GM12878 (cell line): Measurements from ENCODE around the gene ZNF41. TPM values are rescaled to one million over a fixed set of nuclear protein-coding genes. Genes with fewer than 3 reads are reported as not detected.
A peak's percentile ranks its signal among the peaks of the same experiment; 100 is the strongest.

Experiments used
- ATAC-seq: fragments of 200-7000 bp; cut with Tn5 transposase; 3 replicates; pipeline ENCODE4 v1.9.1; 2020; ENCODE audit warnings: mild to moderate bottlenecking, moderate library complexity
- BruUV-seq: library from RNA; stranded (reverse); fragments of 400-500 nt; replicated peaks from 2 replicates; lab custom pipeline; 2021; lab: Mats Ljungman, UMichigan
- CTCF ChIA-PET: fragments of 300-600 bp; sonication (Branson Sonifier 250); formaldehyde crosslinking; extraction: SDS; loops from one replicate; lab custom pipeline; 2021; ENCODE audit warnings: inconsistent platforms; lab: Yijun Ruan, JAX
- POLR2A ChIA-PET: fragments of 350-600 bp; formaldehyde crosslinking; extraction: SDS; loops from one replicate; lab custom pipeline; 2021; ENCODE audit warnings: inconsistent platforms; lab: Charles Lee
- RAD21 ChIA-PET: fragments of 300-600 bp; sonication (Branson Sonifier 250); formaldehyde crosslinking; loops from one replicate; lab custom pipeline; 2023; ENCODE audit warnings: antibody characterized with exemption; ENCODE audit not compliant: unreplicated experiment; lab: Charles Lee
- SMC1A ChIA-PET: fragments of 300-600 bp; sonication (Branson Sonifier 250); formaldehyde crosslinking; loops from one replicate; lab custom pipeline; 2023; ENCODE audit not compliant: unreplicated experiment, uncharacterized antibody; lab: Charles Lee
- DNase-seq: peaks from one replicate; pipeline ENCODE4 v3.0.0-alpha.2; 2011; ENCODE audit warnings: low read depth, low spot score
- FAIRE-seq: peaks from 3 replicates; lab custom pipeline; 2011; peaks lifted over from hg19 to GRCh38; lab: Jason Lieb, UNC
- H2AFZ ChIP-seq: 2 replicates; pipeline ENCODE4 v1.6.0; 2011; ENCODE audit warnings: low read depth, low read length, control low read depth; ENCODE audit not compliant: control insufficient read depth
- H3K27ac ChIP-seq: 2 replicates; pipeline ENCODE4 v1.5.1; 2011; ENCODE audit warnings: control low read depth; ENCODE audit not compliant: control insufficient read depth, insufficient read depth
- H3K27me3 ChIP-seq, 2 experiments: replicated peaks in 1 of 2; 2 replicates each; pipeline versions ENCODE4 v1.6.0 to v1.6.1; 2011; ENCODE audit warnings: low read length in 1 of 2; ENCODE audit not compliant: control insufficient read depth in 2 of 2, insufficient read depth in 2 of 2
- H3K36me3 ChIP-seq, 2 experiments: 2 replicates each; pipeline ENCODE4 v1.5.1; 2011; ENCODE audit warnings: low read length in 1 of 2; ENCODE audit not compliant: control insufficient read depth in 2 of 2, insufficient read depth in 2 of 2
- H3K4me1 ChIP-seq: 2 replicates; pipeline ENCODE4 v1.6.1; 2011; ENCODE audit warnings: mild to moderate bottlenecking, low read length, moderate library complexity, mixed read lengths; ENCODE audit not compliant: control insufficient read depth, insufficient read depth
- H3K4me2 ChIP-seq: 2 replicates; pipeline ENCODE4 v1.6.0; 2011; ENCODE audit warnings: control low read depth; ENCODE audit not compliant: control insufficient read depth, insufficient read depth
- H3K4me3 ChIP-seq: fragments of 200-600 bp; sonication (generic); 2 replicates; pipeline ENCODE4 v1.5.1; 2016
- H3K79me2 ChIP-seq: 2 replicates; pipeline ENCODE4 v1.6.0; 2011; ENCODE audit warnings: low read length; ENCODE audit not compliant: control insufficient read depth, insufficient read depth
- H3K9ac ChIP-seq: 2 replicates; pipeline ENCODE4 v1.8.0; 2011; ENCODE audit warnings: low read length, control low read depth, mixed read lengths; ENCODE audit not compliant: control insufficient read depth, insufficient read depth
- H3K9me3 ChIP-seq: replicated peaks from 3 replicates; pipeline ENCODE4 v1.5.1; 2011; ENCODE audit warnings: mild to moderate bottlenecking, low read length; ENCODE audit not compliant: control insufficient read depth, insufficient read depth
- H4K20me1 ChIP-seq: 2 replicates; pipeline ENCODE4 v1.6.0; 2011; ENCODE audit not compliant: control insufficient read depth, insufficient read depth
- BACH1 ChIP-seq: fragments of 450-650 bp; IDR thresholded peaks from 2 replicates; pipeline ENCODE4 v1.6.1; 2017; ENCODE audit warnings: mild to moderate bottlenecking, borderline replicate concordance
- BCL11A ChIP-seq: IDR thresholded peaks from 2 replicates; pipeline ENCODE4 v1.6.1; 2011; ENCODE audit warnings: low read depth, low read length
- CBX3 ChIP-seq: fragments of 200-600 bp; sonication (generic); IDR thresholded peaks from 2 replicates; pipeline ENCODE4 v1.6.1; 2016; ENCODE audit warnings: low read depth, borderline replicate concordance
- CREM ChIP-seq: IDR thresholded peaks from 2 replicates; pipeline ENCODE4 v1.6.1; 2014; ENCODE audit warnings: antibody characterized with exemption, low read depth
- EGR1 ChIP-seq, 2 experiments: IDR thresholded peaks; 1 replicate in 1 of 2; 2 replicates in 1 of 2; pipeline ENCODE4 v1.6.1; 2011 to 2012; ENCODE audit warnings: low read depth in 2 of 2, low read length in 2 of 2, borderline replicate concordance in 1 of 2, mild to moderate bottlenecking in 1 of 2, moderate library complexity in 1 of 2
- FOXK2 ChIP-seq: fragments of 450-650 bp; IDR thresholded peaks from 2 replicates; pipeline ENCODE4 v1.6.1; 2017; ENCODE audit warnings: mild to moderate bottlenecking, moderate library complexity
- FOXM1 ChIP-seq: IDR thresholded peaks from 2 replicates; pipeline ENCODE4 v1.6.1; 2012; ENCODE audit warnings: low read depth, mild to moderate bottlenecking, inconsistent platforms, low read length, moderate library complexity
- HDAC6 ChIP-seq: fragments of 200-600 bp; sonication (generic); IDR thresholded peaks from one replicate; pipeline ENCODE4 v1.8.0; 2017; ENCODE audit warnings: antibody characterized with exemption; ENCODE audit not compliant: unreplicated experiment
- IKZF1 ChIP-seq: fragments of 450-650 bp; conservative IDR thresholded peaks from 2 replicates; pipeline ENCODE4 v1.6.1; 2017; ENCODE audit warnings: antibody characterized with exemption, mild to moderate bottlenecking
- NR2C1 ChIP-seq: fragments of 450-650 bp; IDR thresholded peaks from 2 replicates; pipeline ENCODE4 v1.6.1; 2017; ENCODE audit warnings: antibody characterized with exemption, mild to moderate bottlenecking, moderate library complexity
- NR2C2 ChIP-seq: IDR thresholded peaks from 2 replicates; pipeline ENCODE4 v1.6.1; 2011; ENCODE audit warnings: borderline replicate concordance, low read depth; ENCODE audit not compliant: control insufficient read depth, insufficient read length
- PAX5 ChIP-seq: IDR thresholded peaks from 2 replicates; pipeline ENCODE4 v1.6.1; 2011; ENCODE audit warnings: low read depth, low read length, borderline replicate concordance
- PML ChIP-seq: IDR thresholded peaks from 2 replicates; pipeline ENCODE4 v1.6.1; 2012; ENCODE audit warnings: low read length, inconsistent platforms
- RELA ChIP-seq: fragments of 450-650 bp; IDR thresholded peaks from 2 replicates; pipeline ENCODE4 v1.8.0; 2014; ENCODE audit warnings: borderline replicate concordance; ENCODE audit not compliant: partially characterized antibody
- SMAD5 ChIP-seq: IDR thresholded peaks from 2 replicates; pipeline ENCODE4 v1.6.1; 2016; ENCODE audit warnings: antibody characterized with exemption, low read depth
- SMARCA5 ChIP-seq: fragments of 450-650 bp; IDR thresholded peaks from 2 replicates; pipeline ENCODE4 v1.6.1; 2017; ENCODE audit warnings: mild to moderate bottlenecking
- TAF1 ChIP-seq: IDR thresholded peaks from 2 replicates; pipeline ENCODE4 v1.6.1; 2011; ENCODE audit warnings: mild to moderate bottlenecking, low read depth, low read length, borderline replicate concordance
- TARDBP ChIP-seq: IDR thresholded peaks from 2 replicates; pipeline ENCODE4 v1.6.1; 2016; ENCODE audit warnings: borderline replicate concordance
- ZBED1 ChIP-seq: IDR thresholded peaks from 2 replicates; pipeline ENCODE4 v1.6.1; 2016; ENCODE audit warnings: borderline replicate concordance
- WGBS: methylation state at CpG from one replicate; pipeline ENCODE4 v1.1.6; 2016; ENCODE audit warnings: low lambda C conversion rate; ENCODE audit not compliant: insufficient replicate concordance, insufficient coverage; ENCODE audit errors: missing lambda C conversion rate; 5-methylcytosine and 5-hydroxymethylcytosine counted together
- in situ Hi-C: fragments of 300-500 bp; cut with MboI; formaldehyde crosslinking; loops from 9 replicates; pipeline ENCODE4 v1.14.3; 2018; ENCODE audit warnings: mixed read lengths
- intact Hi-C: fragments of 100-400 bp; cut with micrococcal nuclease; formaldehyde crosslinking; loops from one replicate; pipeline ENCODE4 v1.14.2; 2022; ENCODE audit not compliant: unreplicated experiment
- polyA plus RNA-seq, 11 experiments: library from polyadenylated mRNA; depleted of rRNA in 4 of 11; unstranded in 6 of 11; stranded (reverse) in 5 of 11; fragments of >200 nt; fragmentation: Nextera tagmentation in 4 of 11; fragmentation: Illumina TruSeq in 1 of 11; extraction: Ambion mirVana in 4 of 11; extraction: Trizol in 1 of 11; gene quantifications; 1 replicate in 1 of 11; 2 replicates in 10 of 11; pipeline versions ENCODE4 v1.2.1 to v1.2.3, GENCODE V29; 2011 to 2016; ENCODE audit warnings: inconsistent platforms in 2 of 11, missing spikeins in 2 of 11, low read depth in 1 of 11
- total RNA-seq, 4 experiments: library from RNA; depleted of rRNA in 3 of 4; stranded (reverse); fragments of >200 nt in 3 of 4; fragmentation: Illumina TruSeq in 1 of 4; extraction: Trizol in 1 of 4; gene quantifications; 2 replicates each; pipeline versions ENCODE4 v1.2.1 to v1.2.3, GENCODE V29; 2013 to 2021
- TF ChIP-seq, protein P1 (sequence below): fragments of 450-650 bp; IDR thresholded peaks from 2 replicates; pipeline ENCODE4 v1.6.1; 2016; ENCODE audit warnings: mild to moderate bottlenecking
- TF ChIP-seq, protein P2 (sequence below): IDR thresholded peaks from 2 replicates; pipeline ENCODE4 v1.6.1; 2011; ENCODE audit warnings: low read depth, low read length, improper control_type of control experiment, borderline replicate concordance
- TF ChIP-seq, protein P3 (sequence below), 3 experiments: IDR thresholded peaks in 2 of 3; conservative IDR thresholded peaks in 1 of 3; 2 replicates each; pipeline ENCODE4 v1.5.1; 2011; ENCODE audit warnings: low read depth in 3 of 3, low read length in 3 of 3, mild to moderate bottlenecking in 3 of 3, control low read depth in 2 of 3, moderate library complexity in 2 of 3, inconsistent platforms in 1 of 3, mixed read lengths in 1 of 3; ENCODE audit not compliant: control insufficient read depth in 2 of 3, insufficient read depth in 1 of 3; ENCODE audit errors: extremely low read depth in 1 of 3

Gene ZNF41
- total and polyA plus RNA-seq, 10 of the 15 experiments (the other 5 are each of a cell fraction or from before 2014, with no cell fraction given): 0.95 to 10.6 (median 7.5) TPM

DNA sequence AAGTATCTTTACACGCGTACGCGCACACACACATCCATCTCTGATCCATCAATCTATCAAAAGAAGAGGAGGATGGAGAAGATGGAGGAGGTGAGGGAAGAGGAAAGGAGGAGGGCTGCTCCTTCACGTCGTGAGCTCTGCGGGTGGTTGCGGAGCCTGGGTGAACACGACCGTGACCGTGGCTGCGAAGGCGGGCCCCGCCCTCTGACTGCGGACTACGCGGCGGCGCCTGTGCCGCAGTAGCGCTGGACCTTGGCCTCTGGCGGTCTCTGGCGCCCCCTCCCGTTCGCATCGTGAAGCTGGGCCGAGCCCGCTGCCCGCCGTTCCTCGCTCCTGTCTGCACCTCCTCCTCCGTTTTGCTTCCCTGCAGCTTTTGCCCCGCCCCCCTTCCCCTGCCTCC lies 40.3 kb upstream of the ZNF41 start:
- no peak for DNase-seq
- no peaks in the 10 kb centered on the region for H4K20me1 ChIP-seq
- H2AFZ ChIP-seq: no peak overlapping the region; the same call in none of the 2 replicates
- H3K4me1 ChIP-seq: no peaks in the 10 kb centered on the region
- no peaks in the 10 kb centered on the region for H3K36me3 ChIP-seq
- H3K27ac ChIP-seq: peak overlapping the region; percentile 10; the same call in 1 of the 2 replicates
- BruUV-seq: no TSS peak
- intact Hi-C loops: loop anchor here (1.0 to 5.0 kb wide), 2 partner anchors 26 to 141 kb away; no protein-coding TSS in a partner anchor
- H3K79me2 ChIP-seq: no peaks in the 10 kb centered on the region
- ChIA-PET CTCF (interaction anchor here (0.7 to 12.6 kb wide), 16 partner anchors 10 to 430 kb away, joined by 3 to 178 read pairs (median 4); partner anchors contain the start of gene ZNF41), POLR2A (interaction anchor here (0.8 kb wide), 1 partner anchor 10 kb away, joined by 4 read pairs; no protein-coding TSS in a partner anchor), SMC1A (interaction anchor here (1.0 to 5.8 kb wide), 6 partner anchors 17 to 492 kb away, joined by 3 to 52 read pairs (median 4); no protein-coding TSS in a partner anchor), RAD21 (interaction anchor here (0.6 to 2.1 kb wide), 13 partner anchors 8 to 332 kb away, joined by 3 to 25 read pairs (median 4); no protein-coding TSS in a partner anchor)
- no peak overlapping the region for H3K9ac ChIP-seq
- H3K27me3 ChIP-seq: no peaks in the 10 kb centered on the region
- H3K9me3 ChIP-seq: no peaks in the 10 kb centered on the region; the same call in 2 of the 3 replicates
- ATAC-seq: peak; percentile 99
- H3K4me3 ChIP-seq: peak overlapping the region; percentile 50
- WGBS: 42% methylated on average over 26 of the region's 33 CpGs
- in situ Hi-C loops: loop anchor here (5.0 kb wide), 1 partner anchor 326 kb away; no protein-coding TSS in a partner anchor
- FAIRE-seq: peak; percentile 57
- H3K4me2 ChIP-seq: peak overlapping the region; percentile 93
- TF ChIP-seq, protein P1, sequence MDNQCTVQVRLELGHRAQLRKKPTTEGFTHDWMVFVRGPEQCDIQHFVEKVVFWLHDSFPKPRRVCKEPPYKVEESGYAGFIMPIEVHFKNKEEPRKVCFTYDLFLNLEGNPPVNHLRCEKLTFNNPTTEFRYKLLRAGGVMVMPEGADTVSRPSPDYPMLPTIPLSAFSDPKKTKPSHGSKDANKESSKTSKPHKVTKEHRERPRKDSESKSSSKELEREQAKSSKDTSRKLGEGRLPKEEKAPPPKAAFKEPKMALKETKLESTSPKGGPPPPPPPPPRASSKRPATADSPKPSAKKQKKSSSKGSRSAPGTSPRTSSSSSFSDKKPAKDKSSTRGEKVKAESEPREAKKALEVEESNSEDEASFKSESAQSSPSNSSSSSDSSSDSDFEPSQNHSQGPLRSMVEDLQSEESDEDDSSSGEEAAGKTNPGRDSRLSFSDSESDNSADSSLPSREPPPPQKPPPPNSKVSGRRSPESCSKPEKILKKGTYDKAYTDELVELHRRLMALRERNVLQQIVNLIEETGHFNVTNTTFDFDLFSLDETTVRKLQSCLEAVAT: no peak
- TF ChIP-seq PML (no peak), FOXK2 (no peak), IKZF1 (0 out of 2 replicates have a peak, but pooled peaks have one; percentile 20), BACH1 (no peak), CREM (no peak), HDAC6 (no peak), ZBED1 (no peak), SMAD5 (no peak), SMARCA5 (peak; percentile 69; the same call in 1 of the 2 replicates), EGR1 (IDR thresholded peaks at IDR 0.05; ENCODE audit: borderline replicate concordance in 1 of 2, low read depth in 2 of 2, low read length in 2 of 2) (no peak), RELA (no peak), PAX5 (peak; percentile 93), CBX3 (no peak), NR2C1 (no peak), TARDBP (no peak), NR2C2 (no peak), TAF1 (no peak), FOXM1 (no peak), BCL11A (no peak)
- TF ChIP-seq, protein P2, sequence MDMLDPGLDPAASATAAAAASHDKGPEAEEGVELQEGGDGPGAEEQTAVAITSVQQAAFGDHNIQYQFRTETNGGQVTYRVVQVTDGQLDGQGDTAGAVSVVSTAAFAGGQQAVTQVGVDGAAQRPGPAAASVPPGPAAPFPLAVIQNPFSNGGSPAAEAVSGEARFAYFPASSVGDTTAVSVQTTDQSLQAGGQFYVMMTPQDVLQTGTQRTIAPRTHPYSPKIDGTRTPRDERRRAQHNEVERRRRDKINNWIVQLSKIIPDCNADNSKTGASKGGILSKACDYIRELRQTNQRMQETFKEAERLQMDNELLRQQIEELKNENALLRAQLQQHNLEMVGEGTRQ: no peak
- TF ChIP-seq, protein P3, sequence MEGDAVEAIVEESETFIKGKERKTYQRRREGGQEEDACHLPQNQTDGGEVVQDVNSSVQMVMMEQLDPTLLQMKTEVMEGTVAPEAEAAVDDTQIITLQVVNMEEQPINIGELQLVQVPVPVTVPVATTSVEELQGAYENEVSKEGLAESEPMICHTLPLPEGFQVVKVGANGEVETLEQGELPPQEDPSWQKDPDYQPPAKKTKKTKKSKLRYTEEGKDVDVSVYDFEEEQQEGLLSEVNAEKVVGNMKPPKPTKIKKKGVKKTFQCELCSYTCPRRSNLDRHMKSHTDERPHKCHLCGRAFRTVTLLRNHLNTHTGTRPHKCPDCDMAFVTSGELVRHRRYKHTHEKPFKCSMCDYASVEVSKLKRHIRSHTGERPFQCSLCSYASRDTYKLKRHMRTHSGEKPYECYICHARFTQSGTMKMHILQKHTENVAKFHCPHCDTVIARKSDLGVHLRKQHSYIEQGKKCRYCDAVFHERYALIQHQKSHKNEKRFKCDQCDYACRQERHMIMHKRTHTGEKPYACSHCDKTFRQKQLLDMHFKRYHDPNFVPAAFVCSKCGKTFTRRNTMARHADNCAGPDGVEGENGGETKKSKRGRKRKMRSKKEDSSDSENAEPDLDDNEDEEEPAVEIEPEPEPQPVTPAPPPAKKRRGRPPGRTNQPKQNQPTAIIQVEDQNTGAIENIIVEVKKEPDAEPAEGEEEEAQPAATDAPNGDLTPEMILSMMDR (IDR thresholded peaks at IDR 0.05 in 2 of 3, conservative IDR thresholded peaks at IDR 0.05 in 1 of 3; ENCODE audit: control insufficient read depth in 2 of 3, extremely low read depth in 1 of 3, insufficient read depth in 1 of 3, low read depth in 3 of 3, low read length in 3 of 3): peak; percentile 54 to 85 (median 81); a peak in 5 of 6 replicates
